Stimulated activated CD4-positive, alpha-beta T cell treated with anti-CD3 and anti-CD28 coated beads, Interleukin-1b, Interleukin-23, amount 100 ng/mL, for 48 hours (primary cell): ENCODE data around the gene PKD1L1.
"Not testable (repeated sequence)": the region's sequence is repeated elsewhere in the genome, so short reads cannot be mapped to it uniquely, and the experiment has no call there.

Experiments used
- DNase-seq: peaks from one replicate; pipeline ENCODE4 v3.0.0-alpha.2; 2020

Gene PKD1L1

DNA sequence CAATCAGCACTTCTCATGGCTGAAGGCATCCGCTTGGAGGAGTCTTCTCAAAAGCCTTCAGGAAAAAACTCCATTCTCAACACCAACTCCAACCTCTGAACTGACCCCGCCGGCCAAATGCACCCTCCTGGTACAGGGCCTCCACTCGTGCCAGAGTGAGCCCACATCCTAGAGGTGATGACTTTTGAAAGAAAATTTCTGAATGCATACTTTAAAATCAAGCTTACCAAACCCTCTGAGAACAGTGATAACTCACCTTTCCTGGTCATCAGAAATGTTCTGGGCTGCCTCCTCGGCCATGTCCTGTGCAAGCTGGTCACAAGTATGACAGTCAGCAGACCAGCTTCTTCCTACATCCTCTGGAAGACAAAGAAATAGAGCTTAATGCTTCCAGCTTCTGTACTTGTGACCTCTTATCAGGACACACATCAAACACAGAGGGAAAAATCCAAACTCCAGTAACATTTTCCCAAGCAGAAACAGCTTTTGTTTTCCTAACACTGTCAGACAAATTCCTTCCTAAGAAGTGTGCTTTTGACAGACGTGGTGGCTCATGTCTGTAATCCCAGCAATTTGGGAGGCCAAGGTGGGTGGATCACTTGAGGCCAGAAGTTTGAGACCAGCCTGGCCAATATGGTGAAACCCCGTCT lies at the start of gene PKD1L1:
Gene PKD1L1 (minus strand): TSS at position 326 of the 650 bp plus-strand sequence. CDS start 26 bp downstream, at position 300.
- no peak for DNase-seq

- DNase-seq, result no peak
Observed at GRCh38 chr7:47992446-47992845, 44.2 kb upstream of the PKD1L1 start.

DNA sequence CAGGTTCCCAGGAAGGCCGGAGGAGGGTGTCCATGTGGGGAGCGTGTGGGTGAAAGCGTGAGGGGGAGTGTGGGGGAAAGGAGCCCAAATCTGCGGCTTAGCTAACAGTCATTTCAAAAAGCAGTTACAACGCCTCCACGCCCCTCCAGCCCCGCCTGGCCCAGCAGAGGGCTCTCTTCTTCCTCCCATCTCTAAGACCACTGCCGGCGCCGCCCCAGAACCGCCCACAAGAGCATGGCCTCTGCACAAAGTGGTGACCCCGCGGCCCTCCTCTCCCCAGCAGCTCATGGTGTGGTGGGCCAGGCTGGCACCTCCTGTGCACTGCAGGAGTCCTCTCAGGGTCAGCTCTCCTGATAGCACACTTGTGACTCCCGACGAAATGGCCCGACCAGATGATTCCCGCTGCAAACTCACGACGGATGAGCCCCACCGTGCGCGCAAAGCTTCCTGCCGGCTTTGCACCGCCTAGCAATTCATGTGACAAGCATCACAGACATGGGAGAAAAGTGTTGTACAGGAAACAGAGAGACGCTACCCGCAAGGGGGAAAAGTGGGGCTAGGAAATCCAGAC lies 43.6 kb upstream of the PKD1L1 start:
- DNase-seq, result peak; percentile 83

DNA sequence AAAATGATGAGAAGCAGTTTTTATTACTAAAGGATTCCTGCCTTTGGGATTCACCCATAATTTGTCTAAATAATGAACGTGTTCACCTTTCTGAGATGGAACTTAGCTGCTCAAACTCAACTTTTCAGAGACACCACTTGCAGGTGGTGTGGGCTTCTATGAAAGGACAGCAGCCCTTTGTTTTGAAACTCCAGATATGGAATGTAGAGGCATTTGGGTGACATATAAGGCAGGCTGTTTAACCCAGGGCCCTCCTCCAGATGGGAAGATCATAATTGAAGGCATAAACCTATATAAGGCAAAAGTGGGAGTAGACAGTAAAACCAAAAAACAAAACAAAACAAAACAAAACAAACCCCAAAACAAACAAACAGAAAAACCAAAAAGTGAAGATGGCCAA lies 43.0 kb upstream of the PKD1L1 start:
- no peak for DNase-seq

GRCh38 chr7:47990592-47990991 lies 42.3 kb upstream of the PKD1L1 start:
- no peak for DNase-seq

DNA sequence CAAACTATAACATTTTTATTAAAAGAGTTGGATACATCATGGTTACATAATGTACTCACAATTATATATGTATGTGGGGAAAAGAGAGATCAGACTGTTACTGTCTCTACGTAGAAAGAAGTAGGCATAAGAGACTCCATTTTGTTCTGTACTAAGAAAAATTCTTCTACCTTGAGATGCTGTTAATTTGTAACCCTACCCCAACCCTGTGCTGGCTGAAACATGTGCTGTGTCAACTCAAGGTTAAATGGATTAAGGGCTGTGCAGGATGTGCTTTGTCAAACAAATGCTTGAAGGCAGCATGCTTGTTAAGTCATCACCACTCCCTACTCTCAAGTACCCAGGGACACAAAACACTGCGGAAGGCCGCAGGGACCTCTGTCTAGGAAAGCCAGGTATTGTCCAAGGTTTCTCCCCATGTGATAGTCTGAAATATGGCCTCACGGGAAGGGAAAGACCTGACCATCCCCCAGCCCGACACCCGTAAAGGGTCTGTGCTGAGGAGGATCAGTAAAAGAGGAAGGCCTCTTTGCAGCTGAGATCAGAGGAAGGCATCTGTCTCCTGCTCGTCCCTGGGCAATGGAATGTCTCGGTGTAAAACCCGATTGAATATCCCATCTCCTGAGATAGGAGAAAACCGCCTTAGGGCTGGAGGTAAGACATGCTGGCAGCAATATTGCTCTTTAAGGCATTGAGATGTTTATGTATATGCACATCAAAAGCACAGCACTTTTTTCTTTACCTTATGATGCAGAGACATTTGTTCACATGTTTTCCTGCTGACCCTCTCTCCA lies 41.5 kb upstream of the PKD1L1 start:
- DNase-seq, result not testable (repeated sequence)

DNA sequence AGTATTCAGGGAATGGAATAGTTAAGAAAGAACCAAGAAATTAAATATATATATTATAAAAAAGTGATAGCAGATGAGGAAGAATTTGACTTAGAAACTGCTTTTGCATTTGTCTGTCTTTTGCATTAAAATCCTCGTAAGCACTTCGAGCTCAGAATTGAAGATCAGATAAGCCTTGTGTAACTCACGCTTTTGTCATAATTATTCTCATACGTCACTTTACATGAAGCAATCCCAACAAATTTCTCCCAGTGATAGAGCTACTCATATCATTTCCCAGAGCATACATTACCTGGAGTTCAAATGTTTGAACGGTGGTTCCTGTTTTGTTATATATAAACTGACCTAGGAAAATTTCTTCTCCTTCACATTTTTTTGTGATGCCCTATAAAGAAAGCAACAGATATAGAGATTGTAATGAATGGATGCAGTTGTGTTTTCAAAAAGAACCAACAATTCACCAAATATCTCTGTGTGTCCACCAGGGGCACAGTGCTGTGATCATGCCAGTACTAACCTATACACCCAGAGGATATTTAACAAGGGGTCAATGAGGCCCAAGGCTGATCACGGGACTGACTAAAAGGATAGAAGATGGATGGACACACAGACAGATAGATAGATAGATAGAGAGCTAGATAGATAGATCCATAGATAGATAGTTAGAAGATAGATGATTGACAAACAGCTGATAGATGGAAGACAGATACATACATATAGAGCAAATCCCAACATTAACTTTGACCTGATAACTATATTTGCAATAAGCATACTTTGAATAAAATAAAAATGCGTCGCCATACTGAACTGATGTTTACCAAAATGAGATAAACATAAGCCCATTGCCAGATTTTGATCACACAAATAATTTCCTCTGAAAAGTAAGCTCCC lies 40.5 kb upstream of the PKD1L1 start:
- DNase-seq, result no peak

DNA sequence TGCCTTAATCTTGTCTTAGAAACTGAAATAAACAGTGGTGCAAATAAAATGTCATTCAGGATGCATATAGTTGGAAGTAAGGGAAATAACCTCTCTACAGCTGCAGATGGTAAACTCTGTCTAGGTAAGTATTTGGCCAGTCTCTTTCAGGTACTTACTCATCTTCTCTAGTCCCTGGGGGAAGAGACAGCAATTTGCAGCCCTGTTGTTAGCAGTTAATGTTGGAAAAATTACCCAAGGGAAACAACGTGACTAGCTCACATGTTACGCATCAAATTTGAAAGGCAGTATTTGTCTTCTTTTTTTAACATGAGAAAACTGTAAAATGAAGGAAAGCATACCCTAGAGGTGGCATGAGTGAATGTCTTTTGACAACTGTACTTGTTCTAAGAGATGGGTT lies 34.3 kb upstream of the PKD1L1 start:
- no peak for DNase-seq

DNA sequence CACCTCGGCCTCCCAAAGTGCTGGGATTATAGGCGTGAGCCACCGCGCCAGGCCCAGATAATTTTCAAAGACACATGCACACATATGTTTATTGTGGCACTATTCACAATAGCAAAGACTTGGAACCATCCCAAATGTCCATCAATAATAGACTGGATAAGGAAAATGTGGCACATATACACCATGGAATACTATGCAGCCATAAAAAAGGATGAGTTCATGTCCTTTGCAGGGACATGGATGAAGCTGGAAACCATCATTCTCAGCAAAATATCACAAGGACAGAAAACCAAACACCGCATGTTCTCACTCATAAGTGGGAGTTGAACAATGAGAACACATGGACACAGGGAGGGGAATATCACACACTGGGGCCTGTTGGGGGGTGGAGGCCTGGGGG lies 32.4 kb upstream of the PKD1L1 start:
- DNase-seq, result not testable (repeated sequence)

DNA sequence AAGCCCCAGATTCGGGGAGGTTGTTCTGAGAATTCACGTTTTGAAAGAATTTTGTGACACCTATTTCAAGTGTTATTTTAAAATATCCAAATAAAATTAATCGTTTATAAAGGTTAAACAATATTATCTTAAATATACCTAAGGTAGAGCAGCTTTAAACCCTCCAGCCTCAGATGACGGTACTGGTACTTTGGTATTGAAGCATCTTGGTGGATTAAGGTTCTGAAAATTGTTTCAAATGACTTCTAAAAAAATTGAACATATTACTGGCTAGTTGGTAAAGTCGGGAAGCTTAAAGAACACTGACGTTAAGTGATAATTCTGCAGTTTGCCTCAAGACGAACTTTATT lies 31.5 kb upstream of the PKD1L1 start:
- DNase-seq, result no peak

DNA sequence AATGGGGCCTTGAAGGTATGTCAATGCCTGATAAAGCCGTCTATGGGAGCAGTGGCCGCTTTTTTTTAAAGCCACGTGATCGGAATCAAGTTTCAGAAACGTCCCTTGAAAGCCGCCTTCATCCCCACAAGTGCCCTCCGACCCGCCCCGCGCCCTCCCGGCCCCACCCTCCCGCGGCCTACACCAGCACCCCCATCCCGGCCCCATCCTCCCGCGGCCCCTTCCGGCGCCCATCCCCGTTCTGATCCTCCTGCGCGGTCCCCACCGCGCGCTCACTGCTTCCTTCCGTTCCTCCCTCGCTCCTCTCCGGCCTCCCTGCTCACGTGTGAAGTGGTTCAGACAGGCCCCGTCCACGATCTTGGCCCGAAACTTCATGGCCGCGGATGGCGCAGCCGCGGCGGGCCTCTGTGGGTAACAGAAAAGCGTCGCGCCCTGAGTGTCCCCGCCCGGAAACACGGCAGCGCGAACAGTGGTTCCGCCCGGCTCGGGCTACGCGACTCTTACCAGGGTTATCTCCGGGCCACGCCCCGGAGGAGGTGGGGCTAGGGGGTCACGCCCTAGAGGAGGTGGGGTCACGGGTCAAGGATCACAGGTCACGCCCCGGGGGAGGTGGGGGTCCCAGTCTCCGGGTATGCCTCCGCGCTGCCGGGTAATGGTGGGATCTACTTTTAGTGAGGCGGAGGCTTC lies 31.0 kb upstream of the PKD1L1 start, which contains the start of gene HUS1:
Gene HUS1 (minus strand): TSS at position 471 of the 687 bp plus-strand sequence. CDS start 96 bp downstream, at position 375.
- DNase-seq, result peak; percentile 94

GRCh38 chr7:47978790-47979144 lies 30.5 kb upstream of the PKD1L1 start:
- DNase-seq, result no peak

GRCh38 chr7:47973739-47974138 lies 25.5 kb upstream of the PKD1L1 start:
- peak; percentile 8 for DNase-seq

DNA sequence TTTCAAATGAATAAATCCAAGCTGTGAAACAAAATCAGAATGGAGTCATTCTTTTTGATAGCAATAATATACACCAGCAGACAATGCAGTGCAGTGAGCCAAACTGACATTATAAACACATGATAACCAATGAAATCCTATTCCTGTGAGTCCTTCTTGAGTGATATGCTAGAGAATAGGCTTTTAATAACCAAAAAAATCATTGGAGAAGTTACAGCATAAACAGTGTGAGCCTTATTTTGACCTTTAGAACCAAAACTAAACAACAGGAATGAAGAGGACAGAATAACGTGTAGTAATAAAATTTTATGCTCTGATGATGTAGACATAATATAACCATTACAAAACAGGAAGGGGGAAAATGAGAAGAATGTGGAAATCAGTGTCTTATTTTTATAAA lies 22.5 kb upstream of the PKD1L1 start:
- no peak for DNase-seq

GRCh38 chr7:47968847-47969774 lies 20.8 kb upstream of the PKD1L1 start:
- peak; percentile 48 for DNase-seq

- no peak for DNase-seq
Observed at GRCh38 chr7:47967708-47968107, 19.4 kb upstream of the PKD1L1 start.

GRCh38 chr7:47967123-47967522 lies 18.9 kb upstream of the PKD1L1 start:
- DNase-seq, result no peak

GRCh38 chr7:47965456-47965855 lies 17.2 kb upstream of the PKD1L1 start:
- DNase-seq, result no peak

DNA sequence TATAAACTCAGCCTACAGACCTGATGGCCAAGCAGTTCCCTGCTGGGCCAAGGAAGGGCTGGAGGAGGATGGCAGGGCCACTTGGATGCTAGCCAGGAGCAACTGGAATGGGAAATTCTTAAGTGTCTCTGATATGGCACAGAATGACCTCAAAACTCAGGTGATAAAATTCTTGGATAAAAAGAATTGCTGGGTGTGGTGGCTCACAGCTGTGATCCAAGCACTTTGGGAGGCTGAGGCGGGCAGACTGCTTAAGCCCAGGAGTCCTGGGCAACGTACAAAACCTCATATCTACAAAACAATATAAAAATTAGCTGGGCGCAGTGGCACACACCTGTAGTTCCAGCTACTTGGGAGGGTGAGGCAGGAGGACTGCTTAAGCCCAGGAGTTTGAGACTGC lies 14.0 kb upstream of the PKD1L1 start:
- no peak for DNase-seq

GRCh38 chr7:47957156-47957555 lies 8.9 kb upstream of the PKD1L1 start:
- no peak for DNase-seq

DNA sequence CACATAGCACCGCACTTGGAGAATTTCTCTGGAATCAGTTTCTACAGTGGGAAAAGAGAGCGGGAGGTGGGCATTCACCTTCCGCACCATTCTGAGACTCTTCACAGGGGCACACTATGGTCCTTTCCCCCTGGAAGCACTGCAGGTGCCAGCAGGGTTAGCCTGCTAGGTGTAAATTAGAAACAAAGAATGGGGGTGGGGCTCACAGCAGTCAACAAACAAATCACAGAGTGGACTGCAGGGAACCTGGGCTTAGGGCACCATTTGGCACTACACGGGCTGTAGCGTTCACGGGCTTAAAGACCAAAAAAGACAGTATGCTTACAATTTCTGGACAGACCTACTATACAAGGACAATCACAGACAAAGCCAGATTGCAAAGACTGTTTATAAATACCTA lies 8.0 kb upstream of the PKD1L1 start:
- no peak for DNase-seq
